Adrenal gland (tissue), 12 donors: ENCODE data around the gene CIRBP. TPM values are rescaled to one million over a fixed set of nuclear protein-coding genes. Genes with fewer than 3 reads are reported as not detected.

Experiments used
- DNase-seq, 7 donors: peaks; one replicate each; pipeline ENCODE4 v3.0.0-alpha.2; 2019 to 2020
- H3K27ac ChIP-seq, 5 donors: fragments of 200-600 bp; sonication (generic) in 4 of 5; 1 replicate in 3 of 5; 2 replicates in 2 of 5; pipeline versions ENCODE4 v1.5.1 to v1.8.0; 2016 to 2020; ENCODE audit warnings: mild to moderate bottlenecking in 1 of 5
- H3K27me3 ChIP-seq: fragments of 200-600 bp; 2 replicates; pipeline ENCODE4 v1.8.0; 2021
- H3K36me3 ChIP-seq, 2 donors: fragments of 200-600 bp; replicated peaks in 1 of 2; 1 replicate in 1 of 2; 2 replicates in 1 of 2; pipeline versions ENCODE4 v1.5.1 to v1.8.0; 2018 to 2022
- H3K4me1 ChIP-seq, 2 donors: fragments of 200-600 bp; replicated peaks in 1 of 2; 1 replicate in 1 of 2; 2 replicates in 1 of 2; pipeline versions ENCODE4 v1.5.1 to v1.8.0; 2018 to 2021
- H3K4me3 ChIP-seq, 4 donors: fragments of 200-600 bp; sonication (generic) in 3 of 4; one replicate each; pipeline ENCODE4 v1.5.1; 2016 to 2018
- H3K9me3 ChIP-seq, 3 donors: fragments of 200-600 bp; sonication (generic) in 1 of 3; replicated peaks in 1 of 3; 1 replicate in 2 of 3; 2 replicates in 1 of 3; pipeline versions ENCODE4 v1.5.1 to v1.8.0; 2016 to 2021
- CTCF ChIP-seq, 6 experiments: fragments of 450-650 bp in 4 of 6; fragments of 200-600 bp in 2 of 6; sonication (generic) in 1 of 6; IDR thresholded peaks; 1 replicate in 5 of 6; 2 replicates in 1 of 6; pipeline versions ENCODE4 v1.5.1 to v1.8.0; 2016 to 2021; ENCODE audit warnings: antibody characterized with exemption in 6 of 6, mild to moderate bottlenecking in 2 of 6, moderate library complexity in 1 of 6
- POLR2A ChIP-seq, 2 donors: fragments of 450-650 bp; IDR thresholded peaks; one replicate each; pipeline ENCODE4 v1.6.1; 2017; ENCODE audit warnings: antibody characterized with exemption in 2 of 2, mild to moderate bottlenecking in 2 of 2, moderate library complexity in 1 of 2
- WGBS, 4 donors: extraction: QIAGEN DNeasy Blood & Tissue Kit in 2 of 4; methylation state at CpG; one replicate each; pipeline versions ENCODE4 v1.1.5 to v1.1.7; 2013 to 2017; 5-methylcytosine and 5-hydroxymethylcytosine counted together
- intact Hi-C, 2 donors: fragments of 100-400 bp; cut with DNase I; formaldehyde crosslinking; loops; one replicate each; pipeline versions ENCODE4 v1.14.1 to v1.15.0; 2022 to 2023
- polyA plus RNA-seq, 3 donors: library from polyadenylated mRNA; stranded (reverse); fragments of 200-250 nt in 2 of 3; fragments of 350-450 nt in 1 of 3; fragmentation: Illumina TruSeq in 1 of 3; extraction: RNeasy Lipid Tissue Mini Kit (QIAGEN cat#74804) in 1 of 3; gene quantifications; one replicate each; pipeline ENCODE4 v1.2.3, GENCODE V29; 2013 to 2014
- total RNA-seq, 9 donors: library from RNA; depleted of rRNA in 4 of 9; stranded (reverse); fragments of >200 nt in 4 of 9; fragments of 120-200 nt in 1 of 9; fragmentation: NEBNext Ultra II Directional in 1 of 9; extraction: Animal tissue kit (Norgen Biotek cat#: 25700) in 1 of 9; gene quantifications; one replicate each; pipeline versions ENCODE4 v1.1.0 to v1.2.4, GENCODE V29; 2013 to 2023
- donor health status: healthy with polysubstance abuse.
- donor health status: Bipolar disorder and iron deficiency.
- donor health status: DM: yes; HTN: yes; CAD: no.
- donor health status: DM: no; HTN: no; CAD: no.
- donor health status: DM: no; HTN: no; CAD: no.
- donor health status: DM: yes; HTN: yes; CAD: no.

CIRBP gene
- total and polyA plus RNA-seq, 12 donors, result 317 to 1,164 (median 685) TPM

GRCh38 chr19:1277061-1277460 is 7.9 kb downstream of the CIRBP start:
- 88 to 97% (median 94%) methylated on average over 15 of the region's 15 CpGs for WGBS, 4 donors
- Histone ChIP-seq H3K27ac (peak overlapping the region in 1 of 5 donors; percentile 13), H3K4me1 (peaks cover 25 to 41% of the 10 kb centered on the region in 2 donors), H3K4me3 (no peak overlapping the region), H3K36me3 (peaks cover 0 to 48% of the 10 kb centered on the region in 2 donors), H3K27me3 (no peaks in the 10 kb centered on the region), H3K9me3 (no peaks in the 10 kb centered on the region)
- DNase-seq, result peak in 3 of 7 donors; percentile 36 to 55 (median 45)
- TF ChIP-seq POLR2A (IDR thresholded peaks at IDR 0.05) (no peak), CTCF (IDR thresholded peaks at IDR 0.05) (no peak)
- intact Hi-C loops, result loop anchor here in 1 of 2 donors (10.0 kb wide), 1 partner anchor 158 kb away; the partner anchor contains the start of gene RPS15

- H3K27ac ChIP-seq, result no peak overlapping the region
- intact Hi-C loops, result loop anchor here in 1 of 2 donors (10.0 kb wide), 1 partner anchor 157 kb away; the partner anchor contains the start of gene RPS15
- no peaks in the 10 kb centered on the region for H3K9me3 ChIP-seq
These were observed 8.9 kb downstream of the CIRBP start for GRCh38 chr19:1278074-1278473.

GRCh38 chr19:1278713-1279660 is 9.9 kb downstream of the CIRBP start:
- intact Hi-C loops, result loop anchor here in 1 of 2 donors (10.0 kb wide), 1 partner anchor 156 kb away; the partner anchor contains the start of gene RPS15
- DNase-seq, result peak in 3 of 7 donors; percentile 29 to 67 (median 50)
- Histone ChIP-seq H3K27me3 (peaks cover 9% of the 10 kb centered on the region), H3K27ac (no peak overlapping the region), H3K36me3 (peaks cover 0 to 29% of the 10 kb centered on the region in 2 donors), H3K4me1 (peaks cover 21 to 27% of the 10 kb centered on the region in 2 donors), H3K9me3 (no peaks in the 10 kb centered on the region), H3K4me3 (no peak overlapping the region)
- WGBS, 4 donors, result 76 to 86% (median 83%) methylated on average over 15 to 25 of the region's 25 CpGs
- TF ChIP-seq POLR2A (IDR thresholded peaks at IDR 0.05), result no peak
- no peak for TF ChIP-seq CTCF (IDR thresholded peaks at IDR 0.05)

More at GRCh38 chr19:1278074-1278473, 8.9 kb downstream of the CIRBP start:
- no peak for TF ChIP-seq CTCF (IDR thresholded peaks at IDR 0.05)
- no peak for TF ChIP-seq POLR2A (IDR thresholded peaks at IDR 0.05)
- Histone ChIP-seq H3K4me1 (peaks cover 25 to 31% of the 10 kb centered on the region in 2 donors), H3K27me3 (peaks cover 3% of the 10 kb centered on the region), H3K36me3 (peaks cover 0 to 38% of the 10 kb centered on the region in 2 donors), H3K4me3 (no peak overlapping the region)
- 79 to 92% (median 89%) methylated on average over 2 to 12 of the region's 12 CpGs for WGBS, 4 donors
- DNase-seq, result no peak

- Histone ChIP-seq H3K9me3 (no peaks in the 10 kb centered on the region), H3K36me3 (peaks cover 0 to 20% of the 10 kb centered on the region in 2 donors), H3K4me3 (no peak overlapping the region), H3K27me3 (peaks cover 18% of the 10 kb centered on the region), H3K27ac (no peak overlapping the region), H3K4me1 (peaks cover 12 to 18% of the 10 kb centered on the region in 2 donors)
- WGBS, 4 donors, result 27 to 51% (median 28%) methylated on average over 3 to 10 of the region's 10 CpGs
- no peak for TF ChIP-seq POLR2A (IDR thresholded peaks at IDR 0.05)
- peak; percentile 91 to 97 (median 93) for TF ChIP-seq CTCF (IDR thresholded peaks at IDR 0.05)
- peak; percentile 79 to 93 (median 86) for DNase-seq
- intact Hi-C loops, result loop anchor here (10.0 kb wide), 3 partner anchors 105 to 235 kb away; partner anchors contain the start of genes ADAMTSL5 (in 1 of the 2), NDUFS7 (in 1 of the 2) and RPS15 (in 1 of the 2)
These were observed 10.7 kb downstream of the CIRBP start for GRCh38 chr19:1279782-1280341.
